ENCODE data around the gene ETHE1.

ETHE1 gene

DNA sequence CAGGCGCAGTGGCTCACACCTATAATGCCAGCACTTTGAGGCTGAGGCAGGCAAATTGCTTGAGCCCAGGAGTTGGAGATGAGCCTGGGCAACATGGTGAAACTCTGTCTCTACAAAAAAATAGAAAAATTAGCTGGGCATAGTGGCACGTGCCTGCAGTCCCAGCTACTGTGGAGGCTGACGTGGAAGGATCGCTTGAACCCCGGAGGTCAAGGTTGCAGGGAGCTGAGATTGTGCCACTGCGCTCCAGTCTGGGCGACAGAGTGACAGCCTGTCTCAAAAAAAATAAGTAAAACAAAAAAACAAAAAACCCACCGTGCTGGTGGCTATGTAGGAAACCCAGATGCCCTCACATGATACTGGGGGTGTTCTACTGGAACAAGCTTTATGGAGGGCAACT is 38.8 kb downstream of the ETHE1 start:
- no peak for DNase-seq

DNA sequence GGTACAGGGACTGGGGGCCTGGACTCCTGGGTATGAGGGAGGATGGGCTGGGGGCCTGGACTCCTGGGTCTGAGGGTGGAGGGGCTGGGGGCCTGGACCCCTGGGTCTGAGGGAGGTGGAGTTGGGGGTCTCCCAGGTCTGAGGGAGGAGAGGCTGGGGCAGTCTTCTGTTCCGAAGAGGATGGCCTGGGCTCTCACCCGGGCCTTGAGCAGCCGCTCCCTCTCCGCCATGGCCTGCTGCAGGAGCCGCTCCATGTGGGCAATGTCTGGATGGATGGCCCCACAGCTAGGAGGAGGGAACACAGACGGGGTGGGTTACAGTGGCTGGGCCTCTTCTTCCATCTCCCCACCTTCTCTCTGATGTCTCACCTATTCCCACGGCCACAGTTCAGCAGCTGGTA is 40.6 kb downstream of the ETHE1 start:
- DNase-seq, result no peak

DNA sequence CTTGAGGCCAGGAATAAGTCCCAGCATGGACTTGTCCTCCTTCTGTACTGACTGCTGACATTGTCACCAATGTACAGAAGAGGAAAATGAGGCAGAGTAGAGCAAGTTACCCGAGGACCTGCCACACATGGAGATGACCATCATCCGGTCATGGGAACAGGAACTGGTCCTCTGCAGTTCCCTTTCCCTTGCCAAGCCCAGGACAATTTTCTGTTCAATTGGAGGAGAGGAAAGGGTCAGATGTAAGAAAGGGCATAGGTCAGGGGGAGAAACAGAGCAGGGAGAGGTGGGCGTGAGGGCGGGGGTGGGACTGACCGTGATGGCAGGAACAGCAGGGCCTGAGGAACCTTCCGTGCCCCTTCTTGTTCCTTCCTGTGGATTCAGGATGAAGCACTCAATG is 41.0 kb downstream of the ETHE1 start:
- DNase-seq, result no peak

DNA sequence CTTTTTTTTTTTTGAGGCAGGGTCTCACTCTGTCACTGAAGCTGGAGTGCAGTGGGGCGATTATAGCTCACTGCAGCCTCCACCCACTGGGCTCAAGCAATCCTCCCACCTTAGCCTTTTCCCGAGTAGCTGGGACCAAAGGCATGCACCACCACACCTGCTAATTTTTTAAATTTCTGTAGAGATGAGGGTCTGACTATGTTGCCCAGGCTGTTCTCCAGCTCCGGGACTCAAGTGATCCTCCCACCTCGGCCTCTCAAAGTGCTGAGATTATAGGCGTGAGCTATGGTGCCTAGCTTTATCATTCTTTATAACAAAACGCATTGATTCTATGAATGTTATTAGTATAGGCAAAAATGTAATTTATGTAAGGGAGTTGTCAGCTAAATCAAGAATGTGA is 43.7 kb downstream of the ETHE1 start:
- DNase-seq, result no peak

DNA sequence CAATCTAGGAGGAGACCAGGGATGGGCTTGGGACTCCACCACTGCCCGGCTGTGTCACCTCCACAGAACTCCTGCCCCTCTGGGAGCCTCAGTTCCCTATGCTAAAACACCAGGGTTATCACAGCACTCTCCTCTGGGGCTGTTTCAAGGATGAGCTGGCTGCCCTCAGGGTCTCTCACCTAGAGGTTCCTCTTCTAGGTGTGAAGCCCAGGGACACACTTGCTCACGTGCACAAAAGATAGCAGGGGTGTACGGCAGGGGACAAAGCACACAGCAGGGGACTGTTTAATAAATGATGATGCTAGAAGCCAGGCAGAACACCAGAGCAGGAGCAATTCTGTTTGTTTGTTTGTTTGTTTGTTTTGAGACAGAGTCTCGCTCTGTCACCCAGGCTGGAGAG is 44.8 kb downstream of the ETHE1 start:
- no peak for DNase-seq

DNA sequence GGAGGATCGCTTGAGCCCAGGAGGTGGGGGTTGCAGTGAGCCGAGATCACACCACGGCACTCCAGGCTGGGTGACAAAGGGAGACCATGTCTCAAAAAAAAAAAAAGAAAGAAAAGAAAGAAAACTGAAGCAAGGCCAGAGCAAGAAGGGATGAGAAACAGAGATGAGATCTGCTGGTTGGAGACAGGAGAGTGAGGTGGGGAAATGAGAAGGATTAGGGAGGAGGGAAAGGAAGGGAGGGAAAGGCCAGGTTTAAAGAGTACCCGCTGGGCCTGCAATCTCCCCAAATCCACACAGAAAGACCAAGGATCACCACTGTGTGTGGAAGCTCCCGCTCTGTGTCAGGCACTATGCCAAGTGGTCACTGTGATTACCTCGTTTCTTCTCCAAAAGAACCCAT is 45.3 kb downstream of the ETHE1 start:
- no peak for DNase-seq

DNA sequence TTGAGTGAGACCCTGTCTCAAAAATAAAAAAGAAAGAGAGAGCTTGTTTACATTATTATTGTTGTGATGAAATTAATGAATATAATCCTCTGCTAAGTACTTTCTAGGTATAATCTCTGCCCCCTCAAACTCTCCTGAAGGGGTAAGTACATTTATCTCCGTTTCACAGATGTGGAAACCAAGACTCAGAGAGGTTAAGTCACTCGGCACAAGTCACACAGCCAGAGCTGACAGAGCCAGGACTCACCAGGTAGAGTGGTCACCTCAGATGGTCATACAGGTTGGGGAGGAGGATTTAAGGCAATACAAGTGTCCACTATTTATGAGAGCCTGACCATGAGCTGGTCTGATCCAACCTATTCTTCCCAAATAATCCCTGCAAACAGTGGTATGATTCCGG is 46.4 kb downstream of the ETHE1 start:
- DNase-seq, result no peak

DNA sequence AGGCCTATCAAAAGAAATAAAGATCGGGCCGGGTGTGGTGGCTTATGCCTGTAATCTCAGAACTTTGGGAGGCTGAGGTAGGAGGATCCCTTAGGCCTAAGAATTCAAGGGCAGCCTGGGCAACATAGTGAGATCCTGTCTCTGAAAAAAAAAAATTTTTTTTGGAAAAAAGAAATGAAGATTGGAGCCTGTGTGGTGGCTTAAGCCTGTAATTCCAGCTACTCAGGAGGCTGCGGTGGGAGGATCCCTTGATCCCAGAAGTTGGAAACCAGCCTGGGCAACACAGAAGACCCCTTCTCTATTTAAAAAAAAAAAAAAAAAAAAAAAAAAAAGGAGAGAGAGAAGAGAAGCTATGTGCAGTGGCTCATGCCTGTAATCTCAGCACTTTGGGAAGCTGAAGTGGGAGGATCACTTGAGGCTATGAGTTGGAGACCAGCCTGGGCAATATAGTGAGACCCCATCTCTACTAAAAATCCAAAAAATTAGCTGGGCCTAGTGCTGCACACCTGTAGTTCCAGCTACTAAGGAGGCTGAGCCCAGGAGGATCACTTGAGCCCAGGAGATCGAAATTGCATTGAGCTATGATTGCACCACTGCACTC is 46.9 kb downstream of the ETHE1 start:
- no peak for DNase-seq

DNA sequence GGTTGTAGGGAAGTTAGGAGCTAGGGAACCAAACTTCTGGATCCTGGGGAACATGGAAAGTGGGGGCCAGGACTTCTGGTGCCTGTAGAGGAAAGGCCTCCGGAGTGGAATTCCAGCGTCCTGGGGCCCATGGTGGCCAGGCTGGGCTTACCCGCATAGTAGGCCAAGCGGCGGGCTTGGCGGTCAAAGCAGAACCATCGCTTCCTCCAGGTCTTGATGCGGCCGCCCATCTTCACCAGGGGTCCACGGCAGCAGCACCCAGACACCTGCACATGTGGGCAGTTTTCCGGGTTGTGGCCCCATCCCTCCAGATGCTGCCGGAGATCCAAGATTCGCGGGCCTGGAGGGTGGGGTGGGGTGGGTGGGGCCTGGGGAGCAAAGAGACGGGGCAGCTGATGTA is 47.8 kb downstream of the ETHE1 start:
- DNase-seq, result no peak

DNA sequence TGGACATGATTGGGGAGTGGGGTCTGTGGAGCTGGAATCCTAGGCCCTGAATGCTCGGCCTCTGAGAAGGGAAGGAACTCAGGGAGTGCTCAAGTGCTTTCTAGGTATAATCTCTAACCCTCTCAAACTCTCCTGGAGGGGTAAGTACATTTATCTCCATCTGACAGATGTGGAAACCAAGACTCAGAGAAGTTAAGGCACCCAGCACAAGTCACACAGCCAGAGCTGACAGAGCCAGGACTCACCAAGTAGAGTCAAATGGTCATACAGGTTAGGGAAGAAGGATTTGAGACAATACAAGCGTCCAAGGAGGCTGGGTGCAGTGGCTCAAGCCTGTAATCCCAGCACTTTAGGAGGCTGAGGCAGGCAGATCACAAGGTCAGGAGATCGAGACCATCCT is 48.7 kb downstream of the ETHE1 start:
- no peak for DNase-seq

DNA sequence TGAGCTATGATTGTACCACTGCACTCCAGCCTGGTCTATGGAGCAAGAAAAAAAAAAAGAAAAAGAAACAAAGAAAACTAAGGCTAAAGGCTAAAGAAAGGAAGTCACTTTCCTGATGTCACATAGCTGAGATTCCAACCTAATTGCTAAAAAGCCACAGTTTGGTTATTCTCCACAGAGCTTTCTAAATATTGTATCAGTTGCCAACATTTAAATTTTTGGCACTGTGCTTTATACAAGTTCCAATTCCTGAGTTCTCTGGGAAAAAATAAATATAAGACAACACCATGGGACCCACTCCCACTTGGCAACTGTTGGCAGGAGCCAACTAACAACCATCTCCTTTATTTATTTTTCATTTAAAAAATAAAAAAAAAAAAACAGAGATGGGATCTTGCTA is 50.4 kb downstream of the ETHE1 start:
- DNase-seq, result no peak

DNA sequence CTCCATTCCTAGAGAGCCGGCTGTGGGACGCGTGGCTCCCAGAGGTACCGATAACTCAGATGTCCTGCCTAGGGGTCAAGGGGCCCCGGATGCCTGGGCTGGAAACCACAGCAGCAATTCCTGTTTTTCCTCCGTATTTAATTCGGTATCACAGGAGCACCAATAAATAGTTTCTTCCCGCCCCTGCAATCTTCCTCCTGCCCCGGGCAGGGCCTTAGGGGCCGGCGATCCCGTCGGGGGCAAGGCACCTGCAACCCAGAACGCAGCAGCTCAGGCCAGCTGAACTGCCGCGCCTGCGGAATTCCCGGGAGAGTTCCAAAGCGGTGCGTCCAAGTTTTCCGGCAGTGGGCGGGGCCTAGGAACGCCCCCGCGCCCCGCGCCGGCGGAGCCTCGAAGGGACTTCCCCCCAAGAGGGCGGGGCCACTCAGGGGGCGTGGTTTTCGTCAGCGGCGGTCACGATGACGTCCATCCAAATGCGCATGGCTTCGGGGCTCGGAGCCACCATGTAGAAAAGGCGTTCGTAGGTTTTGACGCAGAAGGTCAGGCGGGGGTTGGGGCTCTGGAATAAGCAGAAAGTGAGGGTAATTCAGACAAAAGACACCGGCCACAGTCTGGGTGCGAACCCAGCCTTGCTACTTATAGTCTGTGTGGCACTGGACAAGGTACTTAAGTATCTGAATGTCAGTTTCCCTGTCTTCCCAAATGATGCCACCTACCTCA is 51.9 kb downstream of the ETHE1 start:
- peak; percentile 58 for DNase-seq

DNA sequence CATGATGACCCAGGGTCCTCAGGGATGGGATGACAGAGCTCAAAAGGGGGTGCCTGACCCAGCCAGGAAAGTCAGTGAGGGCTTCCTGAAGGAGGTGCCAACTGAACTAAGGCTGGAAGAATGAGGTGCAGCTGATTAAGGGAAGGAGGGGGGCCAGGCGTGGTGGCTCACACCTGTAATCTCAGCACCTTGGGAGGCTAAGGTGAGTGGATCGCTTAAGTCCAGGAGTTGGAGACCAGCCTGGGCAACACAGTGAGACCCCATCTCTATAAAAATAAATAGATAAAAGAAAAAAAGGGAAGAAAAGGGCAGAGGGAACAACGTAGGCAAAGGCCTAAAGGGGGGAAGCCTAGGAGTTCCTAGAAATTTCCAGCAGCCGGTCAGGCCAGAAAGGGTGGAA is 52.5 kb downstream of the ETHE1 start:
- DNase-seq, result no peak

DNA sequence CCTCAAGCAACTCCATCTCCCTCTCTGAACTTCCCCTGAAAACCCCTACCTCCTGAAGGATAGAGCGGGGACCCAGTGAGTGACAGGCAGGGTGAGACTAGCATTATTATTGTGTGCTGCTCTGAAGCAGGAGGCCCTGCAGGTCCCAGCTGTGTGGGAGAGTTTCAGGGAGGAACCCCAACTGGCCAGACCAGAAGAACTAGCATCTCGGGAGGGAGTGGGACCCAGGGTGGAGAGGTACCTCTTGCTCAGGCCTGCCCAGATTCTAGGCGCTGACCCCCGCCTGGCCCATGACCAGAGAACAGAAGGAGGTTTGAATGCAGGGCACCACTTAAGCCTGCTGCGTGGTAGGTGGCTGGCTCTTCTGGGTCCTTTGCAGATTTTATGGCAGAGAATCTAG is 55.9 kb downstream of the ETHE1 start:
- no peak for DNase-seq

DNA sequence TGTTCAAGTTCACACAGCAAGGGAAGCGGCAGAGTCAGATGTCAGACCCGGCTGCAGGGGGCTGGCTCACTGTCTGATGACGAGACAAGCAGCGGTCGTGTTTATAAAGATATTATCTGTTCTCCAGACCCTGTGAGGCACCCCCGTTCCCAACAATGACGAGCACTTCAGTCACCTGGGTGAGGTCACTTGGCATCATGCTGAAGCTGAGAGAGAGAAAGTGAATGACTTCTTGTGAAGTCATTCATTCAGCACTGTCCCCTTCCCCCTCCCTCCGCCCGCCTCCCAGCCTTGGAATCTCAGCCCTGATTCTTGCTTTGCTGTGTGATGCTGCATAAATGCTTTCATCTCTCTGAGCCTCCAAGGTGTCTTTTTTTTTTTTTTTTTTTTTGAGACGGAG is 56.7 kb downstream of the ETHE1 start:
- DNase-seq, result no peak

DNA sequence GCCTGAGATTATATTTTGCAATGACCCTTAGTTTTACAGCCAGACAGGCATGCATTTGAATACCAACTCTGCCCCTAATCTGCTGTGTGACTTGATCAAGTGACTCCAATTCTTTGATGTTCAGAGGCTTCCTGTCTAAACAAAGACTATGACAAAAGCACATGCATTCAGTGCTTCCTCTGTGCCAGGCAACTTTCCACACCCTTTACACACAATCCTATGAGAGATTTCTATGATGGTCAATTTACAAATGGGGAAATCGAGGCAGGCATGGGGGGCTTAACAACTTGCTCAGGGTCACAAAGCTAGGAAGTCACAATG is 57.9 kb downstream of the ETHE1 start:
- DNase-seq, result no peak

DNA sequence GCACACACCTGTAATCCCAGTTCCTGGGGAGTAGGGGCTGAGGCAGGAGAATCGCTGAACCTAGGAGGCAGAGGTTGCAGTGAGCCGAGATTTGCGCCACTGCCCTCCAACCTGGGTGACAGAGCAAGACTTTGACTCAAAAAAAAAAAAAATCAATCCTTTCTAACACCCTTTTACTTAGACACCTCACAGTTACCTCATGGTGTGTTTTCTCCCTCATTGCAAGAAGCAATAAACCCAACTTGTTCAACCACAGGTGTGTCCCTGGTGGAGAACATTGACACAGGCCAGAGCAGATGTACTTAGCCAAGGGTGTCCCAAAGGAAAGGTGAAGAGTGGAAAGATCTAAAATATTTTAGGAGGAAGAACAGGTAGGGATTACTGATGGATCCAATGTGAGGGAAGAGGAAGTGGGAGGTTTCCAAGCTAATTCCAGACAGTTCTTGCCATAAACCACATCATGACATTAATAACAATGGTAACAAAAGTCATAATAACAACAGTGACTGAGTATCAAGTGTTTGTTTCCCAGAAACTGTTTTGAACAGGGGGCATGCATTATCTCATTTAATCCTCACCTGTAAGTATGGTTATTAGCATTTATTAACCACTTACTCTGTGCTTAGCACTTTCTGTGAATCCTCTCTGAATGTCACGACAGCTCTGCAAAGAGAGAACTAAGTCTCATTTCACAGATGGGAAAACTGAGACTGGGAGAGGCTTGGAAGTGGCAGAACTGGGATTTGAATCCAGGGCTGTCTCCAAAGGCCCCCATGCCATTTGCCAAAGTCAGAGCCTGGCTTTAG is 58.4 kb downstream of the ETHE1 start:
- DNase-seq, result no peak

DNA sequence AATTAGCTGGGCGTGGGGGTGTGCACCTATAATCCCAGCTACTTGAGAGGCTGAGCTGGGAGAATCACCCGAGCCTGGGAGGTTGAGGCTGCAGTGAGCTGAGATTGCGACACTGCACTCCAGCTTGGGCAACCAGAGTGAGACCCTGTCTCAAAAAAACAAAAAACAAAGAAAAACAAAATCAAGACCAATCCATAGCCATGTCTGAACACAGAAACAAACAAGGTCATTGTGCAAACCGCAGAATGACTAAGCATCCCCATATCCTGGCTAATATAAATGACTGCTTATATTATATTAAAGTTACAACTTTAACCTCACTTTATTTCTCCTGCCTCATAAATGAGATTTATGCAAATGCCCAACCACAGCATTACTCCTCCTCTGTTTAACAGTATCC is 59.3 kb downstream of the ETHE1 start:
- no peak for DNase-seq

DNA sequence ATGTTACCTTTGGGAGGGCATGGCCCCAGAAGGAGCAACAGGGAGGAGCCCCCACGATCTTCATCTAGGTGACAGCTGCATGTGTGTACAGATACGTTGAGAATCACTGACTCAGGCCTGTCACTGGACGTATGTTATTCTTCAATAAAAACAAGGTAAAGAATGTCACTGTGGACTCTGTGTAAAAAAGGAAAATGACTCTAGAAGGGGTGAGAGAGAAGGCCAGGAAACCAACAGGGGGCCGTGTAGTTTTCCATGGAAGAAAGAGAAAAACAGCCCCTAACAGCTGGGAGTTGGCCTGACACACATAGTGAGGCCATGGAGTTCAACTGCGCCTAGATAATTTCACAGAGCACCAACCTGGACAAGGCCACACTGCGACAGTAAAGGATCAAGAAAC is 59.7 kb downstream of the ETHE1 start:
- DNase-seq, result no peak

DNA sequence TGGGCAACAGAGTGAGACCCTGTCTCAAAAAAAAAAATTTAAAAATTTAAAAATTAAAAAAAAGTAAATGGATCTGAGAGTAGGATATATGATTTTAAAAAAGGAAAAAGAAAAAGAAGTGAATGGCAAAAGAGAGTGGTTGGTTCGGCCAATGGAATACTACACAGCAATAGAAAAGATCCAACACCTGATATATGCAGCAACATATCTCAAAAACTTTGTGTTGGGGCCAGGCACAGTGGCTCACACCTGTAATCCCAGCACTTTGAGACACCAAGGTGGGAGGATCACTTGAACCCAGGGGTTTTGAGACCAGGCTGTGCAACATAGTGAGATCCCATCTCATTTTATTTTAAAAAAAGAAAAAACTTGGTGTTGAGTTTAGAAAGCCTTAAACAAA is 60.2 kb downstream of the ETHE1 start:
- DNase-seq, result no peak

DNA sequence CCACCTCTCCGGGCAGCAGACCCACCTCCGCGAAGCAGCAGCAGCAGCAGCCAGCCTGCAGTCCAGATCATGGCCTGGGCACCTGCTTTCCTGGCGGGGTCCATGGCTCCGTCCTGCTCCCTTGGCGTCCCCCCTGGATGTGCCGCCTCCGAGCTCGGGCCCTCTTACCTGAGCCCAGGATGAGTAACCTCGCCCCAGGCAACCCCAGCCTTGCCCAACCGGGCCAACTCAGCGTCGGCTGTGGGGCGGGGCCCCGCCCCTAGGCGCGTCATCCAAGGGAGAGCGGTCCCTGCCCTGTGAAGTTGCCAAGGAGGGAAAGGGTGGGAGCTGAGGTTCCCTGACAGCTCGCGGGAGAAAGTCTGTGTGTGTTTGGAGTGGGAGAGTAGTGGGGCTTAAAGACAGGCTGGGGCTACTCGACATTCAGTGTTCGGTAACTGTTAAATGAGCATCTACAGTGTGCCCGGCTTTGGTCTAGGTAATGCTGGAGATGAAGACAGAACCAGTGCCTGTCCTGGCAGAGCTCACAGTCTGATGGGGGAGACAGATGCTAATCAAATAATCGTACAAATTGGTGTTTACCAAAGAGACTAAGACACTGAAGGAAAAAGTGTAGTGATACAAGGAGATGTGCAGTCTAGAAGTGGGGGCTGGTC is 61.4 kb downstream of the ETHE1 start, which contains the start of gene LYPD3:
Gene LYPD3, minus strand, starts transcription at position 141 of the 653 bp plus-strand sequence. Its CDS starts 37 bp downstream, at position 104.
- no peak for DNase-seq

DNA sequence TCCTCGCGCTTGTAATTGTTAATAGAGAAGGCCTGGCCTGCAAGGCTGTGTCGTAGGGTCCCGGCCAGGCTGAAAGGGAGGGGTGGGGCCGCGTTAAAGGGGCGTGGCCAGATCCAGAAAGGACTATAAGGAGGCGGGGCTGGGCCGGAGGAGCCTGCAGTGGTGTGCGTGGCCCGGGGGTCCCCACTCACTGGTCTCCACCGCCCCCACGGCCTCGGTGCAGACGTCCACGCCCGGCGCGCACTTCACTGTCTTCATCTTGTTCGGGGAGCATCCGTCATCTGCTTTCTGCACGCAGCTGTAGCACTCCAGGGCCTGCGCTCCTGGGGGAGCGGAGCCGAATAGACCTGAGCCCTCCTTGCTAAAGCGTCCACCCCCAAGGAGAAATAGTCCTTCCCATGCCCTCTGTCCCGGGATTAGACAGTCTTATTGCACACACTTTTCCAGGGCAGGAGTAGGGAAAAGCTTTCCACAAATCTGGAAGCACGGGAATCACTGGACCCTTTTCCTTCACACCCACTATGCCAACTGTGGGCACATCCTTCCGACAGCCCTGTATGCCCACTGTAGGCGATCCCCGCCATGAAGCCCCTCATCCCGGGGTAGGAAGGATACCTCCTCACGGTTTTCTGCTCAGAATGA is 62.7 kb downstream of the ETHE1 start:
- DNase-seq, result no peak

All from DMS79 (cell line).